NCI-H748 (cell line): ENCODE data around the gene DZIP1.

ENCODE experiments used
- DNase-seq: peaks from one replicate; lab custom pipeline; 2025; ENCODE audit not compliant: unreplicated experiment; lab: John Stamatoyannopoulos, UW

Gene DZIP1

GRCh38 chr13:95552539-95553441, 91.7 kb downstream of the DZIP1 start, which contains the start of gene CLDN10:
TSS of gene CLDN10 (plus strand) at chr13:95552720. CDS start at chr13:95552754, 34 bp downstream.
- DNase-seq, result peak; percentile 69

GRCh38 chr13:95552208-95552538, 92.3 kb downstream of the DZIP1 start:
- no peak for DNase-seq

- DNase-seq, result no peak
Measured at GRCh38 chr13:95547531-95548167, 96.9 kb downstream of the DZIP1 start.

GRCh38 chr13:95546919-95547318, 97.6 kb downstream of the DZIP1 start:
- DNase-seq, result no peak

GRCh38 chr13:95544293-95544692, 100.2 kb downstream of the DZIP1 start:
- DNase-seq, result no peak

GRCh38 chr13:95541911-95542474, 102.5 kb downstream of the DZIP1 start:
- DNase-seq, result no peak

GRCh38 chr13:95541308-95541707, 103.2 kb downstream of the DZIP1 start:
- DNase-seq, result no peak

- peak; percentile 14 for DNase-seq
Measured at GRCh38 chr13:95540888-95541287, 103.6 kb downstream of the DZIP1 start.

GRCh38 chr13:95536632-95537241, 107.8 kb downstream of the DZIP1 start:
- DNase-seq, result peak; percentile 56

GRCh38 chr13:95535243-95535642, 109.3 kb downstream of the DZIP1 start:
- no peak for DNase-seq

- no peak for DNase-seq
Measured at GRCh38 chr13:95533545-95534160, 110.9 kb downstream of the DZIP1 start.

GRCh38 chr13:95530178-95530577, 114.3 kb downstream of the DZIP1 start:
- peak; percentile 67 for DNase-seq
